T-helper 2 cell (primary cell): ENCODE data around the gene LRP1.
"Not testable (repeated sequence)": the region's sequence is repeated elsewhere in the genome, so short reads cannot be mapped to it uniquely, and the experiment has no call there.

Experiments used
- DNase-seq, 5 experiments: peaks; one replicate each; pipeline versions ENCODE4 v3.0.0 to v3.0.0-alpha.2; 2012 to 2022

Gene LRP1

GRCh38 chr12:57112492-57113294 lies 15.6 kb upstream of the LRP1 start:
- DNase-seq, result no peak

- no peak for DNase-seq
Observed at GRCh38 chr12:57116580-57117281, 11.6 kb upstream of the LRP1 start.

GRCh38 chr12:57118711-57119271 lies 9.5 kb upstream of the LRP1 start:
- DNase-seq, result no peak

GRCh38 chr12:57119294-57120085 lies 8.8 kb upstream of the LRP1 start:
- DNase-seq, result no peak

GRCh38 chr12:57120718-57121117 lies 7.6 kb upstream of the LRP1 start:
- not testable (repeated sequence) for DNase-seq

GRCh38 chr12:57123813-57124212 lies 4.5 kb upstream of the LRP1 start:
- no peak for DNase-seq

GRCh38 chr12:57124261-57124877 lies 3.9 kb upstream of the LRP1 start:
- DNase-seq, result peak in 4 of 5 experiments; percentile 50 to 77 (median 64)

- DNase-seq, result no peak
Observed at GRCh38 chr12:57126061-57126460, 2.2 kb upstream of the LRP1 start.

- DNase-seq, result no peak
Observed at GRCh38 chr12:57126561-57126960, 1.7 kb upstream of the LRP1 start.

- peak in 3 of 5 experiments; percentile 17 to 45 (median 41) for DNase-seq
Observed at GRCh38 chr12:57127101-57127725, 1.1 kb upstream of the LRP1 start.

GRCh38 chr12:57128519-57129247 lies 400 bp downstream of the LRP1 start:
- DNase-seq, result no peak

- DNase-seq, result no peak
Observed at GRCh38 chr12:57129321-57129842, 1.1 kb downstream of the LRP1 start.

- DNase-seq, result no peak
Observed at GRCh38 chr12:57129889-57130288, 1.6 kb downstream of the LRP1 start.

GRCh38 chr12:57130941-57131340 lies 2.7 kb downstream of the LRP1 start:
- DNase-seq, result no peak

- no peak for DNase-seq
Observed at GRCh38 chr12:57131896-57132744, 3.8 kb downstream of the LRP1 start.

- no peak for DNase-seq
Observed at GRCh38 chr12:57133013-57133569, 4.8 kb downstream of the LRP1 start.

GRCh38 chr12:57133916-57134315 lies 5.6 kb downstream of the LRP1 start:
- DNase-seq, result no peak

GRCh38 chr12:57134949-57135348 lies 6.7 kb downstream of the LRP1 start:
- DNase-seq, result no peak

- no peak for DNase-seq
Observed at GRCh38 chr12:57135527-57136326, 7.4 kb downstream of the LRP1 start.
